PC-9 (cell line): ENCODE results near the gene PTTG2. TPM values are rescaled to one million over a fixed set of nuclear protein-coding genes. Genes with fewer than 3 reads are reported as not detected.

Experiments used
- BruUV-seq: library from RNA; stranded (reverse); fragments of 400-500 nt; replicated peaks from 2 replicates; lab custom pipeline; 2021; lab: Mats Ljungman, UMichigan
- CTCF ChIA-PET: fragments of 300-600 bp; sonication (Branson Sonifier 250); formaldehyde crosslinking; loops from one replicate; lab custom pipeline; 2022; ENCODE audit warnings: antibody characterized with exemption; lab: Charles Lee
- POLR2A ChIA-PET: fragments of 300-600 bp; sonication (Branson Sonifier 250); formaldehyde crosslinking; loops from one replicate; lab custom pipeline; 2022; ENCODE audit warnings: antibody characterized with exemption; ENCODE audit not compliant: unreplicated experiment; lab: Charles Lee
- DNase-seq, 2 experiments: peaks; one replicate each; pipeline versions ENCODE4 v3.0.0 to v3.0.0-alpha.2; 2015 to 2022; ENCODE audit warnings: mixed read lengths in 1 of 2
- H2AFZ ChIP-seq: fragments of 200-600 bp; sonication (generic); 2 replicates; pipeline ENCODE4 v1.8.1; 2017; ENCODE audit warnings: antibody characterized with exemption
- H3F3A ChIP-seq: fragments of 200-600 bp; sonication (generic); 2 replicates; pipeline ENCODE4 v1.8.1; 2017; ENCODE audit warnings: antibody characterized with exemption, mild to moderate bottlenecking, low read depth; ENCODE audit not compliant: insufficient read depth
- H3K27ac ChIP-seq: fragments of 200-600 bp; sonication (generic); 2 replicates; pipeline ENCODE4 v1.6.1; 2016; ENCODE audit warnings: mixed run types
- H3K27me3 ChIP-seq: fragments of 200-600 bp; sonication (generic); 2 replicates; pipeline ENCODE4 v1.6.1; 2016; ENCODE audit warnings: low read depth, mixed run types; ENCODE audit not compliant: insufficient read depth
- H3K36me3 ChIP-seq: fragments of 200-600 bp; sonication (generic); 2 replicates; pipeline ENCODE4 v1.6.1; 2016; ENCODE audit warnings: low read depth, mixed run types
- H3K4me1 ChIP-seq: fragments of 200-600 bp; sonication (generic); replicated peaks from 2 replicates; pipeline ENCODE4 v1.6.1; 2016; ENCODE audit warnings: mixed run types; ENCODE audit not compliant: insufficient read depth
- H3K4me2 ChIP-seq: fragments of 200-600 bp; sonication (generic); 2 replicates; pipeline ENCODE4 v1.6.1; 2017; ENCODE audit warnings: mixed run types
- H3K4me3 ChIP-seq: fragments of 200-600 bp; sonication (generic); 2 replicates; pipeline ENCODE4 v1.6.1; 2016; ENCODE audit warnings: mixed run types
- H3K79me2 ChIP-seq: fragments of 200-600 bp; sonication (generic); 2 replicates; pipeline ENCODE4 v1.6.1; 2017; ENCODE audit warnings: low read depth, mixed run types
- H3K9me2 ChIP-seq: fragments of 200-600 bp; sonication (generic); 2 replicates; pipeline ENCODE4 v1.8.1; 2017; ENCODE audit warnings: mild to moderate bottlenecking; ENCODE audit not compliant: insufficient read depth
- H3K9me3 ChIP-seq: fragments of 200-600 bp; sonication (generic); 2 replicates; pipeline ENCODE4 v1.8.1; 2016; ENCODE audit warnings: low read depth; ENCODE audit not compliant: insufficient read depth
- H4K20me1 ChIP-seq: fragments of 200-600 bp; sonication (generic); 2 replicates; pipeline ENCODE4 v1.8.1; 2017; ENCODE audit not compliant: insufficient read depth
- CTCF ChIP-seq: fragments of 200-600 bp; sonication (generic); conservative IDR thresholded peaks from 2 replicates; pipeline ENCODE4 v1.6.1; 2017; ENCODE audit warnings: mixed run types, antibody characterized with exemption, mild to moderate bottlenecking, moderate library complexity
- EZH2 ChIP-seq: fragments of 200-600 bp; sonication (generic); IDR thresholded peaks from 2 replicates; pipeline ENCODE4 v1.8.0; 2017; ENCODE audit warnings: antibody characterized with exemption, low read depth
- intact Hi-C: fragments of 100-400 bp; cut with micrococcal nuclease; formaldehyde crosslinking; loops from one replicate; pipeline ENCODE4 v1.10.0; 2022; ENCODE audit not compliant: unreplicated experiment
- total RNA-seq: library from RNA; stranded (reverse); gene quantifications from 2 replicates; pipeline ENCODE4 v1.2.3, GENCODE V29; 2021

PTTG2 gene
- total RNA-seq, 1 experiment from 2014 or later: 0.55 TPM

- H4K20me1 ChIP-seq: no peaks in the 10 kb centered on the region
- peaks cover 52% of the 10 kb centered on the region for H3K79me2 ChIP-seq
- H2AFZ ChIP-seq: peak overlapping the region; percentile 85
- no peaks in the 10 kb centered on the region for H3K27me3 ChIP-seq
- intact Hi-C loops: loop anchor here (5.0 kb wide), 2 partner anchors 44 to 59 kb away; no protein-coding TSS in a partner anchor
- TF ChIP-seq EZH2 (no peak), CTCF (no peak)
- BruUV-seq: TSS peak; percentile 40
- H3K4me2 ChIP-seq: peak overlapping the region; percentile 80
- peaks cover 24% of the 10 kb centered on the region for H3F3A ChIP-seq
- H3K36me3 ChIP-seq: no peaks in the 10 kb centered on the region
- no peaks in the 10 kb centered on the region for H3K9me2 ChIP-seq
- ChIA-PET CTCF (interaction anchor here (0.6 to 0.9 kb wide), 3 partner anchors 10 to 54 kb away, joined by 3 to 4 read pairs (median 4); no protein-coding TSS in a partner anchor), POLR2A (interaction anchor here (0.6 to 0.7 kb wide), 5 partner anchors 10 to 1050 kb away, joined by 3 to 6 read pairs (median 4); no protein-coding TSS in a partner anchor)
- no peaks in the 10 kb centered on the region for H3K9me3 ChIP-seq
- peaks cover 47% of the 10 kb centered on the region for H3K4me1 ChIP-seq
- peak overlapping the region; percentile 64 for H3K4me3 ChIP-seq
- H3K27ac ChIP-seq: peak overlapping the region; percentile 50
- peak in 1 of 2 experiments; percentile 19 for DNase-seq
Observed at GRCh38 chr4:37978248-37978924, 18.2 kb downstream of the PTTG2 start.

- no peak overlapping the region for H3K4me3 ChIP-seq
- no peak overlapping the region for H3K4me2 ChIP-seq
- intact Hi-C loops: loop anchor here (10.0 kb wide), 1 partner anchor 525 kb away; a partner anchor contains a TSS
- no peaks in the 10 kb centered on the region for H3K27me3 ChIP-seq
- H3K79me2 ChIP-seq: peaks cover 70% of the 10 kb centered on the region
- H3K9me3 ChIP-seq: no peaks in the 10 kb centered on the region
- no peak overlapping the region for H2AFZ ChIP-seq
- ChIA-PET CTCF (no interaction called here), POLR2A (no interaction called here)
- no peak overlapping the region for H3K27ac ChIP-seq
- H3K4me1 ChIP-seq: peaks cover 47% of the 10 kb centered on the region
- no peaks in the 10 kb centered on the region for H3K36me3 ChIP-seq
- no TSS peak for BruUV-seq
- no peaks in the 10 kb centered on the region for H4K20me1 ChIP-seq
- no peaks in the 10 kb centered on the region for H3K9me2 ChIP-seq
- H3F3A ChIP-seq: peaks cover 24% of the 10 kb centered on the region
- no peak for DNase-seq
- no peak for TF ChIP-seq EZH2
- TF ChIP-seq CTCF: no peak
Observed at GRCh38 chr4:37980246-37980645, 20.0 kb downstream of the PTTG2 start.

- ChIA-PET POLR2A (no interaction called here), CTCF (no interaction called here)
- no TSS peak for BruUV-seq
- Histone ChIP-seq H3K79me2 (peaks cover 81% of the 10 kb centered on the region), H3K4me2 (peak overlapping the region; percentile 41), H3K4me3 (no peak overlapping the region), H3K9me2 (no peaks in the 10 kb centered on the region), H3F3A (peaks cover 17% of the 10 kb centered on the region), H3K9me3 (no peaks in the 10 kb centered on the region), H3K4me1 (peaks cover 43% of the 10 kb centered on the region), H2AFZ (no peak overlapping the region), H3K36me3 (no peaks in the 10 kb centered on the region), H3K27me3 (no peaks in the 10 kb centered on the region), H4K20me1 (no peaks in the 10 kb centered on the region), H3K27ac (peak overlapping the region; percentile 38; the same call in 1 of the 2 replicates)
- peak in 1 of 2 experiments; percentile 14 for DNase-seq
- intact Hi-C loops: loop anchor here (10.0 kb wide), 1 partner anchor 527 kb away; a partner anchor contains a TSS
- no peak for TF ChIP-seq EZH2
- TF ChIP-seq CTCF: no peak
Observed at GRCh38 chr4:37981425-37981824, 21.2 kb downstream of the PTTG2 start.
